Cerebellar nuclear complex (tissue), 1 donor: ENCODE data around the gene CTIF.

Source experiments
- DNase-seq, 2 experiments: peaks; one replicate each; lab custom pipeline; 2025; lab: John Stamatoyannopoulos, UW

CTIF gene

DNA sequence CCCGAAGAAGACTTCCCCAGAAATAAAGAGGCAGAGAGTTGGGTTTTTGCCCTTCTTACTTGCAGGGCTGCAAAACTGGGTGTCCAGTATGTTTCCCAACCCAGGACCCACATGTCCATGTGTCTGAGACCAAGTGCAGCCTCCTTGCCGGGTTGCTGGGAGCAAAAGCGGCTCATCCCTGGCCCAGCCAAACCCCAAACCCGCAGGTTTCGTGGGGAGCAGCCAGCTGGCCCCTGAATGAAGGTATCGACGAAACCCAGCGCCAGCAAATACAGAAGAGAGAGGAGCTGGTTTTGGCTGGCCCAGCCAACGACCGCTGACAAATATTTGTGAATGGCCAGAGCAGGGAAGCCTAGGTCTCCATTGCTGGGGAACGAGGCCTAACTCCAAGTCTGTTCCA lies 214.9 kb downstream of the CTIF start:
- DNase-seq, result peak; percentile 6 to 47

DNA sequence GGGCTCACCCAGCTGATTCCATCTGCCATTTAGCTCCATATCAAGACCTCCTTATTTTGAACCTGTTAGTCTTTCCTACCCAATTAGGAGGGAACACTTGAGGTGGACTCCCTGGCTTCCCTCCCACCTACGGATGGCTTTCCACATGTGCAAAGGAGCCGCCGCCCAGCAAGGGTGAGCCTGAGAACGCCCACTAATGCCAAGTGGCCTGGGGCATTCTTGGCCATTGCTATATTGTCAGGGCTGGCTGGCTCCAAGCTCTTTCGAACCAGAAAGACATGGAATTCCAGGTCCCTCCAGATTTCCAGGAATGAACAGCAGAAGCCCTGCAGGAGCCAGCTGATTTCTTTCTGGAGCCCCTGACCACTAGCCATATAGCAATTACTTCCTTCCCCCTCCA lies 215.7 kb downstream of the CTIF start:
- DNase-seq, result no peak

DNA sequence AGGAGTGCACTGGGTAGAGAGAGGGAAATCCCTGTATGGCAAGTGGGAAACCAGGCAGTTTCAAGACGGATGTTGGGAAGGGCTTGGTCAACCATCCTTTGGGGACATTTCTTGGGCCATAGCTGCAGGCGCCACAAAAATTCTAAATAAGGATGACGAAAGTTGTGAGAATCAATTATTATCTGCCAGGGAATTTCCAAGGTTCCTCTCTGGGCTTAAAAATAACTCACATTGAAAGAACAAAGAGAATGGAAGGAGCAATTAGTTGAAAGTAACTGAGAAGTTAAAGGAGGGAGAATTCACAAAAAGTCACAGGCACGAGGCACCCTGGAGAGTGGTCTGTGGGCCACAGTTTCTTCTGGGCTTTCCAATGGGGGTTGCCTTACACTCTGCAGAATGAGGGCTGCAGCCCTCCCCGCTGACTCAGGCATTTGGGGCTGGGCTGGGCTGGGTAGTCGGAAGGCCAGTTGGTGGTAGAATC lies 216.2 kb downstream of the CTIF start:
- DNase-seq, result no peak

DNA sequence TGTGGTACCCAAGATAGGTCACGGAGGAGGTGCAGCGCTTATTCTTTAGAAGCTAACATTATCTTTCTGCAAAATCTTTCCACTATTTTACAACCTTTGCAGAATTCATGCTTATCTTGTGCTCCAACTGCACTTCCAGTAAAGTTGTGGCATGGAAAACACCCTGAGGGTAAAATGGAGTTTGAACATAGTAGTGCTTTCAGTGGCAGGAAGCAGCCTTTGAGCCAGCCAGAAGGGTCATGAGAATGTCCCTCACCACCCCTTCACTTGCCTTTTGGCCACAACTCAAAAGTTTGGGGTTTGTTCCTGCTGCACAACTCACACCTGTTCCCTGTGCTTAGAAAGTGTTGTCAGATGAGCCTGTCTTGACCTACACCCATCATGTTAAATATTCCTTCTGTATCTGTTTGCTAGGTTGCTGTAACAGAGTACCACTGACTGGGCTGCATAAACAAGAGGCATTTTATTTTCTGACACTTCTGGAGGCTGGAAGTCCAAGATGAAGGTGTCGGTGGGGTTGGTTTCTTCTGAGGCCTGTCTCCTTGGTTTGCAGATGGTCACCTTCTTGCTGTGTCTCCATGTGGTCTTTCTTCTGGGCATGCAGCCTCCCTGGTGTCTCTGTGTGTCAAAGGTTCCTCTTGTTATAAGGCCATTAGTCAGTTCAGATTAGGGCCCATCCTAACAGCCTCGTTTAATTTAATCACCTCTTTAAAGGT lies 217.8 kb downstream of the CTIF start:
- DNase-seq, result no peak

DNA sequence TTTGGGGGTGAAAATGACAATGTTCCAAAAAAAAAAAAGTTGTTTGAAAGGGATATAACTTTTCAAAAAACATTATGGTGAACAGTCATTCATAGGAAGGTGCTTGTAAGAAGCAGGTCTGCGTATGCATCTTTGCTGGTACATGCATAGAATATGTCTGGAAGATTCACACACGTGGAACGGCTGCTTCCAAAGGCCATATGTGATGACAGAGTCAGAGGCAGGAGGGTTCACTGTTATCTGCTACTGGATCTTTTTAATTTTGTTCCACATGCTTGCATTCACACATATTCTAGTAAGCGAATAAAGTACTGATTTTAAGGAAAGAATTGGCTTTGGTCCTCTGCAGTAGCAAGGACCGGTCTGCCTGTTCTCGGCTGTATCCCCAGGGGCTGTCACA lies 218.5 kb downstream of the CTIF start:
- DNase-seq, result no peak

DNA sequence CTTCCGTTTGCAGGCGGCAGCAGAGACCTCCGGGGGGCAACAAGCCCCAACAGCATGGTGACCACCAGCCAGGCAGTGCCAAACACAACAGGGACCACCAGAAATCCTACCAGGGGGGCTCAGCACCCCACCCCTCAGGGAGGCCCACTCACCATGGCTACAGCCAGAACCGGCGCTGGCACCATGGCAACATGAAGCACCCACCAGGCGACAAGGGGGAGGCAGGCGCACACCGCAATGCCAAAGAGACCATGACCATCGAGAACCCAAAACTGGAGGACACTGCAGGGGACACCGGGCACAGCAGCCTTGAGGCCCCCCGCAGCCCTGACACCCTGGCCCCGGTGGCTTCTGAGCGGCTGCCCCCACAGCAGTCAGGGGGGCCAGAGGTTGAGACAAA lies 219.1 kb downstream of the CTIF start:
- no peak for DNase-seq

DNA sequence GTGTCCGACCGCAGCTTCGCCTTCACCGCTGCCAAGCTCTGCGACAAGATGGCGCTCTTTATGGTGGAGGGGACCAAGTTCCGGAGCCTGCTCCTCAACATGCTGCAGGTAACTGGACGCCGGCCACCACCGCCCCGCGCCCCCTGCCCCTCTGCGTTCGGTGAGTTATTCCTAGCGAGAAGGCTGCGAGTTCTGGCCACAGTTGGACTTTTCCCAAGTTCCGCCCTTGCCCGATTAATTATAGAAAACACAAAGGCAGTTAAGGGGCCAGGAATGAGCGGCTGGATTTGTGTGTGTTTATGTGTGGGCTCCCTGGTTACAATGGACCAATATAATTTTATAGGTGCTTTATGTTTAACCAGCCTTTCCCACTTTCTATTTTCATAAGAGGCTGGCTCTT lies 222.8 kb downstream of the CTIF start:
- DNase-seq, result no peak

DNA sequence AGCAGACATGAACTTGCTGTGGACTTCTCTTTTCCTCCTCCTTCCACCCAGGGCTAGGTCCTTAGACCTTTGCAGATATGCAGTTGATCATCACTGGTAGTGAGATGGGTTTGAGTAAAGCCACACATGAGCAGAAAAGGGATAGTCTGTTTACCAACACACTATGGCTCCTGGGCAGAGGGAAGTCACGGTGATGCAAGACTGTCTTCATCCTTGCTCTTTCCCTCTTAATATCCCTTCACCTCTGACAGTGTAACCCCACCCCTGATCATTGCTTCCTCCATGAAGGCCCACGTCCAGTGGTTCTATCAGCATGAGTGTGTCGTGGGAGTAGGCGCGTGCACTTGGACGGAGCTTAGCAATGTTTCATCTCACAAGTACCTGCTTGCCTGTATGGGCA lies 223.2 kb downstream of the CTIF start:
- DNase-seq, result no peak

DNA sequence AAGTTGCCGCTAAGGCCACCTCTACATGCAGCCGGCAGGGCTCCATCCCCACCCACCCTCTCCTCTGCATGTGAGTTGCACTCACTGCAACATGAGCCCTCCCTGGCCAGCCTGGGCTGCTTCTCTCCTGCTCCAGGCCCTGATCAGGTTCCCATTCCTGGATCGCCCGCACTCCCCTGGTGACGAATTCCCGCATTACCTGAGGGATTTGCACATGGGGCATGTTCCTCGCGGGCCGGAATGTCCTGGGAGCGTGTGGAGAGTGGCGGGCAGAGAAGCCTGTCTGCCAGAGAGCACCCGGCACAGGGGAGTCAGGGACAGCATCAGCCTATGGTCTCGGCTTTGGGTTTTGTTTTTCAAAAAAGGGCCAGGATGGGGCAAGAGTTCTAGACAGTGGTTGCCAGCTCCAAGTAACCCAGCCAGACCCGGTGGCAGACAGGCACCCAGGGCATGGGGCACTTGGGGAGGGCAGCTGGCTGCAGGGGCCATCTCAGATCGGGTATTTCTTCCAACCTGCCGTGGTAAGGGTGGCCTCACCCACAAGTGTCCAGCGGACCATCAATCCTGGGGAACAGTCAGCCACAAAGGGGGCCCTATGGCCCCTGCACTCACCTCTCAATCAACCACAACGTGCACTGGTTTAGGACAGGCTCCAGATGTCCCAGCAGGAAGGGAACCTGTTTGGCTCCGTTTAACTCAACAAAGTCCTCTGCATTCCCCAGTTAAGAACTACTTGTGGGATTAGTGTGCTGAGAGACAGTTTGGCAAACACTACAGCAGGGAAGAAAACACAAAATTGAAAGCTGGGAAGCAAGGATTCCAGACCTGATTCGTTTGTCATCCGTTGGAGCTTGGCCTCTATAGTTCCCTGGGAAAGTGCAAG lies 224.2 kb downstream of the CTIF start:
- no peak for DNase-seq

DNA sequence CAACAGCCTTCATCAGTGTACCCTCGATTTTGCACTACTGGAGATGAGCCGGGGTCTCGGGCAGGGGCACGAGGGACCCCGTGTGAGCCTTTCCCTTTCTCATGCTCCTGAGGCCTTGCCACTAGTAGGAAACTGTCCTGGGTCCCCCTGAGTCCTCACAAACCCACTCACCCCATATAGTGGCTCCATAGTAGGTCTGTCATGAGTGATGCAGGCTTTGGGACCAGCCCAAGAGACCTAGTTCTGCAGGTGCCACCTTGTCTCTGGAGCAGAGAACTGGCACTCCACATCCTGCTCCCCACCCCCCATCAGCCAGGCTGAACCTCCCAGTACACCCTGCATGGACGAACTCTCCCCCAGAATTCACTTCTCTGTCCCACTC lies 224.9 kb downstream of the CTIF start:
- no peak for DNase-seq

DNA sequence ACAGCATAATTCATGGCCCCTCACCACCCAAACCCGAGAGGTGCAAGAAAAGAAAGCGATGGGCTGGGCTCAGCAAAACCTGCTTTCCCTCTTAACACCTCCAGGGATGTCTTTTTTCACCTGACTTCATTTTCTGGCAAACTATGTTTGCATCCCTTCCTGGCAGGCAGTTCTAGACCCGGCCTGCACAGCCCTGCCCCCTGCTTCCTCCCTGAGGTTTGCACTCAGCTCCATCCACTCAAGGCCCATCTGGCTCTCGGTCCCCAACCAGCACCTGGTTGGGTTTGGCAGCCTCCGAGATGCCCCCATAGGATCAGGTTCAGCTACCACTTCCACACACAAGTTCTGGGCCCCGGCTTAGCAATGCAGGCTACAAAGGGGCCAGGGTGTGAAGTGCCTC lies 226.2 kb downstream of the CTIF start:
- no peak for DNase-seq

DNA sequence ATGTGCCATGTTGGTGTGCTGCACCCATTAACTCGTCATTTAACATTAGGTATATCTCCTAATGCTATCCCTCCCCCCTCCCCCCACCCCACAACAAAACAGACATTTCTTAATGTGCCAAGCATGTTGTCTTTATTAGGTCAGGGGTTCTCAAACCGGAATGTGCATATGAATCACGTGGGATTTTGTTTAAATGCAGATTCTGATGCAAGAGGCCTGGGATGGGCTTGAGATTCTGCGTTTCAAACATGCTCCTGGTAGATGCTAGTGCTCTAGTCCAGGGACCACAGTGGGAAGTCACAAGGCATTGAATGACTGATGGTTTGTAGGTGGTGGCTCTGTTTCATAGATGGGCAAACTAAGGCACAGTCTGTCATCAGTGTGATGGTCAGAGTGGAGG lies 227.2 kb downstream of the CTIF start:
- DNase-seq, result no peak

DNA sequence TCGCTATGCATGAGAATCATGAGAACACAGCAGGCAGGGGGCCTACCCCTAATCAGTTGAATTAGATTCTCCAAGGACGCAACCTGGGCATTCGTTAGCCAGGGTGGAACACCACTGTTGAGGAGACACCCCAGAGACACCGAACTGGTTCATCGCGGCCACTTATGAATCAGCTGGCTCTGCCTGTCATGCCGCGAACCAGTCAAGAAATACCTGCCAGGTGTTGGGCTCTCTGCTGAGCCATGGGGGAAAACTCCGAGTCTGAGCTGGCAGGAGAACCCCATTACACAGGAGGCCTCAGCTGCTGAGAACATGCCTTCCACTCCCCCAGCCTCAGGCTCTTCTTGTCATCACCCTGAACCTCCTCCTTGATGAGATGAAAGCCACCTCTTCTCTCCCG lies 227.7 kb downstream of the CTIF start:
- no peak for DNase-seq

DNA sequence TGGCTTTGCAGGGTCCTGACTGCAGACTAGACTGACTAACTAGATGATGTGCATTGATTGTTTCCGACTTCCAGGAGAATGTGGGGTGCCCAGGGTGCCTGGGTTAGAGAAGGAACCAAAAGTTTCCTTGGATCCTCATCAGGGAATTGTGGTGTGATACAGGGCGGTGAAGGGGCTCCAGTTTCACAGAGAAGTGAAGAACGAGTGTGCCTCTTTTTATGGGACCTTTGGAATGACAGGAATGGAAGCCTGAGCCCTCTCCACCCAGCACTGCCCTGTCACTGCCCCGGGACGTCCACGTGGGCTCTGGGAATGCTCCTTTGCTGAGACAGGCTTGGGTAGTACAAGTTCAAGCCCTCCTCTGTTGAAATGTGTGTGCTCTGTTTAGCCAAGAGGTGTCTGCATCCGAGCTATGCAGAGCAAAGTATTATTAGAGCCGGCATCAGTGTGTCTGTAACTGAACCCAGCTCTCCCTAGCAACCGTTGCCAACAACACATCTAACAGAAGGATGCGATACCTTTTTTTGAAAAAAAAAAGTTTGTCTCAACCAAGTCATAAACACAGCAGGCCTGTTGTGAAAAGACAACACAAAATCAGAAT lies 228.4 kb downstream of the CTIF start:
- no peak for DNase-seq

DNA sequence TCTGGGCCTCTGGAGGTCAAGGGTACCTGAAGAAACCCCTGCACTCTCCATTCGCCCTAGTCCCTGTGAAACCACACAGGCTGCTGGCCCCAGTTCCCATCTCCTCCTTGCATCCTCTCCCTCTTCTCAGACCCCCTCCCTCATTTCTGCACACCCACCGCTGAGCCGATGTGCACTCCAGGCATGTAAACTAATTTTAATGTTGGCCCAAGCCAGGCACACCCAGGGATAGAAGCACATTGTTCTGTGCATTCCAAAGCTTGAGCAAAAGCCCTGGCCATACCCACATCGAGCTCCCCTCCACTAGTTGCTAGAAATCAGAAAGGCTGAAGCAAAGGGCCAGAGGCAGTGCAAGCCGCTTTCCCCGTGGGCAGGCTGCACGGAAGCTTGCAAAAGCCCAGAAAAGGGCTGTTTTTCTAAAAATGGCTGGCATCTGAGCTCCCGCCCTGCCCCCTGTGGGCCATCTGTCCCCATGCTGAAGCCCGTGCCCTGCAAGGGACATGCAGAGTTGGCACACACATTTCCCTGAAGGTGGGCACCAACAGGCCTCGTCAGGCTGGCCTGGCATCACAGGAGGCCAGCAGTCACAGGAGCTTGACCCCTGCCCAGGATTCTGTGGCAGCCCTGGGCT lies 230.3 kb downstream of the CTIF start:
- DNase-seq, result peak; percentile 32 to 35

DNA sequence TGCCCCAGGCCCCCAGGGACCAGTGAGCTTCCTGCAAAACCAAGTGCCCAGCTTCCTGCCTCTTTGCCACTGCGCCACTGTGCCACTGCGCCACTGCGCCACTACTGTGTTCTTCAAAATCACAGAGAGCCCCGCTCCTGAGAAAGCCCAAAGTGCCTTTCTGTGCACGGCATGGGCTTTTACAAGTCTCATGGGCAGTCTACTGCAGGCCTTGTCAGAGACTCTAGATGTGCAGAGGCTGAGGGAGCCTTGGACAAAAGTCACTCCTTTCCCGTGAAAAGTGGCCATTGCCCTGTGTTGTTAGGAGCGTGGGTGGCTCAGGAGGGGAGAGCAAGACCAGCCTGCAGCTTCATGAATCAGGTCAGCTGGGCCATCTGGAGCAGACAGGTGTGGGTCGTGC lies 231.4 kb downstream of the CTIF start:
- no peak for DNase-seq

DNA sequence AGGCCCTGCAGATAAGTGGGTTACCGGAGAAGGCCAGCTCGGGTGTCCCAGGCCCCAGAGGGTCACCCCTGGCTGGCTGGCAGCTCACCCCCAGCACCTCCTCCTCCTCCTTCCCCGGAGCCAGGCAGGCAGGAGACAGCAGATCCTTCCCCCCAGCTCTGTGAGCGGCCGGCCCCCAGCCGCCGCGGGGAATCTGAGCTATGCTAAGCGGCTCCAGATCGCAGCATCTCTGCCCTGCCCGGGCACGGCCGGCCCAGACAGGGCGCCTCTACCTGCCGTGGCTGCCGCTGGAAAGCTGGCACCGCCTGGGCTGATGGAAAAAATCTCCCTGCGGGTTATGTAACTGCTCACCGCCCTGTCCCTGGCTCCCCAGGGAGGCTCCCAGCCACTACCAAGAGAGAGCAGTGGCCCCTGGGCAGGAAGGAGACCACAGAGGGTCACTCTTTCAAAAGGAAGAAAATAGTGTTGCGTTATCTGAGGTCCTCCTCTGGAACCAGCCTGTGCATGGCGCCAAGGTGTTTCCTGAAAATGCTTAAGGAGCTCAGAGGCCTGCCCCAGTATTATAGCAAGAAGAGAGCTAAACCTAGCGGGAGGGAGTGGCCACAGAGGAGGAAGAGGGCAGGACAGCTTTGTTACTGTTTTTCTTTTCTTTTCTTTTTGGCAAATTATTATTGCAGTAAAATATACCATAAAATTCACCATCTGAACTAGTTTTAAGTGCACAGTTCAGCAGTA lies 233.0 kb downstream of the CTIF start:
- DNase-seq, result no peak

DNA sequence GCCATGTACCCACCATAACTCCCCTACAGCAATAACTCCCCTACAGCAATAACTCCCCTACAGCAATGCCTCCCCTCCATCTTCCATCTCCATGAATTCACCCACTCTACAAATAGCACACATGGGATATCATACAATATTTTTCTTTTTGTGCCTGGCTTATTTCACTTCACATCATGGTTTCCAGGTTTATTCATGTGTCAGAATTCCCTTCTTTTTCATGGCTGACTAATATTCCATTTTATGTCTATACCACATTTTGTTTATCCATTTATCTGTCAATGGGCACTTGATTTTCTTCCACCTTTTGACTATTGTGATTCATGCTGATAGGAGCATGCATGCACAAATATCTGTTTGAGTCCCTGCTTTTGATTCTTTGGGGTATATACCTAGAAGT lies 233.6 kb downstream of the CTIF start:
- no peak for DNase-seq

DNA sequence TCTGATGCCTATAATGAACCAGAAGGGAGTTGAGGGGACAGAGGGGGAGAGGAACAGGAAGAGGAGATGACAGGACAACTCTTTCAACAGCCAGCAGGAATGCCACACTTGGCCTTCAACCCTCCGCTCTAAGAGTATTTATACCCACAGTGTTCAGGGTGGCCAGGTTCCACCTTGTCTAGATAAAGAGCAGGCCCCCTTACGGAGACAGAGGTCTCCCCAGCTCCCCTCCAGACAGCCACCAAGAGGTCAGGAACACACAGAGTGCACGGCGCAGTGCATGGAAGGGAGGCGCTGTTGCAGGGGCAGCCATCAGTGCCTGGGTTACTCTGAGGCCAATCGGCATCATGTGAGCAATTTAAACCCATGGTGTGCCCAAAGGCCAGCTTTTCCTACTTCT lies 235.0 kb downstream of the CTIF start:
- DNase-seq, result no peak

DNA sequence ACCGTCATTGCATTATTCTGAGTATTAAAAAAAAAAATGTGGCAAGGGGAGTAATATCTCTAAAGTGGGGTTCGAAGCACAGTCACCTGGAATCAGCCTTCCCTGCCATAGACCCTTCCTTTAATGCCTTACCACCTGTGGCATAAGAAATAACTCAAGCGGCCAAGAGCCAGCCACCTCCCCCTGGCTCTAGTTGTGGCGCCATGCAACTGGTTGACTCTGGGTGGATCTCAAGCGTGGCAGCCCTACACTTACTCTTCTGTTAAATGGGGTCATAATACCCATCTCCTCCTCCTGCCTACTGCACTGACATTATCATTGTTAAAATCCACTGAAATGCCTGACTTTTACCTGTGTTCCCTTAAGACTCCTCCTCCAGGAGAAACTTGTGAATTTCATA lies 236.1 kb downstream of the CTIF start:
- DNase-seq, result no peak

DNA sequence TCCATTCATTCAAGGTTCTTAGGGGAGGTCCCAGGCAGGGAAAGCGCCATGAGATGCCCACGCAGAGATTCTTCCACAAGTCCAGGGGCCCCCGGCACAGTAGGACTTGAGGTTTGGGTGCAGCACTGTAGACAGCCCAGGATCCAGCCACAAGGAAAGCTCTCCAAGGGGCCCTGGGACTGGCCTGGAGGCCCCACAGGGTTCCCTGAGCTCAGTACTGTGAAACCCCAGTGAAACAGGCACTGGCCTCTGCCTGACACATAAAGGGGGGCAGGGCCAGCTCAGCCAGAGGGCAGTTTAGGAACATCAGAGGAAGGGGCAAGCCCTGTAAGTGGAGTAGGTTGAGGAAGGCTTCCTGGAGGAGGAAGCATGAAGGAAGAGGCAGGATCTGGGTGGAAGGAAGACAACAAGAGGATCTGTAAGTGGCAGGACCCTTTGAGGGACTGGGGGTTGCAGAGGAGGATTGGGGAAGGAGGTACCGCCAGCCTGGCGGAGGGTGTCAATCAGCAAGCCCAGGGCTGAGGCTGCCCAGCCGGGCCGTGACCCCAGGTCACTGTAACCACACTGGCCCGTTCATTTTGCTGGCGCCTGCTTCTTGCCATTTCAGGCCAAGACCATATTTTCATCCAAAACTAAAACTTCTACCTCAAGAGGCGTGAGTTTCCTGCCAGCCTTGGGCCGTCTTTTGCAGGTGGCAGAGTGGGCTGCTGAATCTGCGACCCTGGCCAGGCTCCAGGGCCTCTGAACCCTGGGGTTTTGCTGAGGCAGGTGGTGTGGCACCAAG lies 236.7 kb downstream of the CTIF start:
- no peak for DNase-seq
